GM12878 (cell line): ENCODE results near the gene PSPN. TPM values are rescaled to one million over a fixed set of nuclear protein-coding genes. Genes with fewer than 3 reads are reported as not detected.

Experiments used
- BCL3 ChIP-seq: IDR thresholded peaks from 2 replicates; pipeline ENCODE4 v1.6.1; 2011; ENCODE audit warnings: borderline replicate concordance, low read depth, mild to moderate bottlenecking, moderate library complexity, low read length; ENCODE audit not compliant: insufficient read depth, poor library complexity, severe bottlenecking
- BRCA1 ChIP-seq: IDR thresholded peaks from 2 replicates; pipeline ENCODE4 v1.6.1; 2011; ENCODE audit warnings: low read depth, low read length, improper control_type of control experiment
- CHD4 ChIP-seq: fragments of 200-600 bp; sonication (generic); IDR thresholded peaks from 2 replicates; pipeline ENCODE4 v1.6.1; 2016; ENCODE audit warnings: mild to moderate bottlenecking
- GATAD2B ChIP-seq: fragments of 450-650 bp; conservative IDR thresholded peaks from 2 replicates; pipeline ENCODE4 v1.6.1; 2017; ENCODE audit warnings: low read depth, mild to moderate bottlenecking, moderate library complexity
- MTA3 ChIP-seq: IDR thresholded peaks from 2 replicates; pipeline ENCODE4 v1.6.1; 2012; ENCODE audit warnings: low read length, inconsistent platforms, borderline replicate concordance
- NFIC ChIP-seq: IDR thresholded peaks from 2 replicates; pipeline ENCODE4 v1.6.1; 2012; ENCODE audit warnings: low read depth, mild to moderate bottlenecking, inconsistent platforms, low read length, moderate library complexity
- NR2C2 ChIP-seq: IDR thresholded peaks from 2 replicates; pipeline ENCODE4 v1.6.1; 2011; ENCODE audit warnings: borderline replicate concordance, low read depth; ENCODE audit not compliant: control insufficient read depth, insufficient read length
- NRF1 ChIP-seq: conservative IDR thresholded peaks from 2 replicates; pipeline ENCODE4 v1.6.1; 2011; ENCODE audit warnings: mild to moderate bottlenecking, low read depth, low read length, improper control_type of control experiment
- POLR2A ChIP-seq: IDR thresholded peaks from 2 replicates; pipeline ENCODE4 v1.6.1; 2011; ENCODE audit warnings: low read depth, mild to moderate bottlenecking, low read length
- PRDM15 ChIP-seq: fragments of 450-650 bp; formaldehyde crosslinking; IDR thresholded peaks from 2 replicates; pipeline ENCODE4 v1.4.0; 2020; ENCODE audit warnings: mild to moderate bottlenecking, moderate library complexity
- RBBP5 ChIP-seq: fragments of 200-600 bp; sonication (generic); conservative IDR thresholded peaks from 2 replicates; pipeline ENCODE4 v1.6.1; 2016
- RCOR1 ChIP-seq: conservative IDR thresholded peaks from 2 replicates; pipeline ENCODE4 v1.6.1; 2012; ENCODE audit warnings: low read depth, low read length, improper control_type of control experiment
- SKIL ChIP-seq: fragments of 450-650 bp; IDR thresholded peaks from 2 replicates; pipeline ENCODE4 v1.6.1; 2017; ENCODE audit warnings: mild to moderate bottlenecking, low read depth, inconsistent platforms; ENCODE audit not compliant: poor library complexity, severe bottlenecking
- SMARCA5 ChIP-seq: fragments of 450-650 bp; IDR thresholded peaks from 2 replicates; pipeline ENCODE4 v1.6.1; 2017; ENCODE audit warnings: mild to moderate bottlenecking
- TARDBP ChIP-seq: IDR thresholded peaks from 2 replicates; pipeline ENCODE4 v1.6.1; 2016; ENCODE audit warnings: borderline replicate concordance
- TCF7 ChIP-seq: IDR thresholded peaks from 2 replicates; pipeline ENCODE4 v1.6.1; 2014; ENCODE audit warnings: antibody characterized with exemption, borderline replicate concordance
- WRNIP1 ChIP-seq: IDR thresholded peaks from 2 replicates; pipeline ENCODE4 v1.6.1; 2011; ENCODE audit warnings: low read depth, low read length, improper control_type of control experiment, borderline replicate concordance
- ZBTB11 ChIP-seq: fragments of 450-650 bp; formaldehyde crosslinking; IDR thresholded peaks from 2 replicates; pipeline ENCODE4 v1.5.0; 2022; ENCODE audit warnings: mild to moderate bottlenecking, missing genetic modification characterization
- ZNF384 ChIP-seq: IDR thresholded peaks from 2 replicates; pipeline ENCODE4 v1.6.1; 2012; ENCODE audit warnings: low read depth, mild to moderate bottlenecking, low read length, improper control_type of control experiment, borderline replicate concordance
- polyA plus RNA-seq, 11 experiments: library from polyadenylated mRNA; depleted of rRNA in 4 of 11; unstranded in 6 of 11; stranded (reverse) in 5 of 11; fragments of >200 nt; fragmentation: Nextera tagmentation in 4 of 11; fragmentation: Illumina TruSeq in 1 of 11; extraction: Ambion mirVana in 4 of 11; extraction: Trizol in 1 of 11; gene quantifications; 1 replicate in 1 of 11; 2 replicates in 10 of 11; pipeline versions ENCODE4 v1.2.1 to v1.2.3, GENCODE V29; 2011 to 2016; ENCODE audit warnings: inconsistent platforms in 2 of 11, missing spikeins in 2 of 11, low read depth in 1 of 11
- total RNA-seq, 4 experiments: library from RNA; depleted of rRNA in 3 of 4; stranded (reverse); fragments of >200 nt in 3 of 4; fragmentation: Illumina TruSeq in 1 of 4; extraction: Trizol in 1 of 4; gene quantifications; 2 replicates each; pipeline versions ENCODE4 v1.2.1 to v1.2.3, GENCODE V29; 2013 to 2021

The PSPN gene
- total and polyA plus RNA-seq, 10 of the 15 experiments (the other 5 are each of a cell fraction or from before 2014, with no cell fraction given) = 0.27 to 1.2 (median 0.66) TPM

- no peak for TF ChIP-seq ZBTB11 (CRISPR knock-in tag)
- TF ChIP-seq BRCA1 = peak; percentile 39; the same call in 1 of the 2 replicates
- no peak for TF ChIP-seq NFIC
- TF ChIP-seq TARDBP = peak; percentile 78; the same call in 1 of the 2 replicates
- peak; percentile 76 for TF ChIP-seq POLR2A
- TF ChIP-seq GATAD2B = peak; percentile 74; the same call in 1 of the 2 replicates
- no peak for TF ChIP-seq CHD4
- TF ChIP-seq NR2C2 = no peak
- no peak for TF ChIP-seq RBBP5
- TF ChIP-seq MTA3 = no peak
- TF ChIP-seq SKIL = peak; percentile 100
- TF ChIP-seq TCF7 = no peak
- TF ChIP-seq NRF1 = no peak; the same call in 1 of the 2 replicates
- no peak for TF ChIP-seq BCL3
- TF ChIP-seq PRDM15 (CRISPR knock-in tag) = 0 out of 2 replicates have a peak, but pooled peaks have one; percentile 35
- TF ChIP-seq SMARCA5 = no peak
- TF ChIP-seq RCOR1 = no peak
- TF ChIP-seq ZNF384 = no peak
- TF ChIP-seq WRNIP1 = no peak
Measured at GRCh38 chr19:6424939-6425731, 49.4 kb upstream of the PSPN start (continued).
